Naive thymus-derived CD4-positive, alpha-beta T cell (primary cell): ENCODE measurements around the gene TMEM192. TPM values are rescaled to one million over a fixed set of nuclear protein-coding genes. Genes with fewer than 3 reads are reported as not detected.
"Not testable (repeated sequence)": the region's sequence is repeated elsewhere in the genome, so short reads cannot be mapped to it uniquely, and the experiment has no call there.

Experiments used
- ATAC-seq: fragments of 150-1000 bp; cut with Tn5 transposase; 2 replicates; pipeline ENCODE4 v1.10.0; 2021; ENCODE audit warnings: mild to moderate bottlenecking, moderate library complexity
- CTCF ChIA-PET: fragments of 350-600 bp; sonication (Branson Sonifier 250); formaldehyde crosslinking; loops from one replicate; lab custom pipeline; 2021; ENCODE audit warnings: antibody characterized with exemption; lab: Charles Lee
- POLR2A ChIA-PET: fragments of 350-600 bp; sonication (Branson Sonifier 250); formaldehyde crosslinking; loops from one replicate; lab custom pipeline; 2021; ENCODE audit warnings: antibody characterized with exemption, inconsistent platforms; lab: Charles Lee
- DNase-seq, 9 donors: peaks; one replicate each; pipeline versions ENCODE4 v3.0.0 to v3.0.0-alpha.2; 2020 to 2022; ENCODE audit warnings: mixed read lengths in 1 of 9
- H3K27ac ChIP-seq: one replicate; pipeline ENCODE4 v1.7.0; 2013; ENCODE audit warnings: mild to moderate bottlenecking, low read depth, low read length, moderate library complexity
- H3K27me3 ChIP-seq, 2 donors: one replicate each; pipeline ENCODE4 v1.7.0; 2013; ENCODE audit warnings: low read length in 2 of 2, mild to moderate bottlenecking in 2 of 2, moderate library complexity in 2 of 2; ENCODE audit not compliant: control insufficient read depth in 2 of 2, insufficient read depth in 2 of 2
- H3K36me3 ChIP-seq, 3 experiments: 1 replicate in 2 of 3; 2 replicates in 1 of 3; pipeline ENCODE4 v1.7.0; 2013; ENCODE audit warnings: low read length in 3 of 3, mild to moderate bottlenecking in 3 of 3, moderate library complexity in 1 of 3; ENCODE audit not compliant: insufficient read depth in 3 of 3, control insufficient read depth in 2 of 3
- H3K4me1 ChIP-seq, 2 donors: one replicate each; pipeline ENCODE4 v1.7.0; 2013; ENCODE audit warnings: low read length in 2 of 2, mild to moderate bottlenecking in 2 of 2, moderate library complexity in 1 of 2; ENCODE audit not compliant: control insufficient read depth in 2 of 2, insufficient read depth in 2 of 2
- H3K4me3 ChIP-seq: 2 replicates; pipeline ENCODE4 v1.7.0; 2013; ENCODE audit warnings: mild to moderate bottlenecking, low read length
- H3K9me3 ChIP-seq, 3 experiments: 1 replicate in 2 of 3; 2 replicates in 1 of 3; pipeline ENCODE4 v1.7.0; 2013; ENCODE audit warnings: low read length in 3 of 3; ENCODE audit not compliant: control insufficient read depth in 2 of 3
- H3K27ac Mint-ChIP-seq, 9 donors: one replicate each; pipeline ENCODE4 v1.8.0; 2020 to 2022; ENCODE audit warnings: mixed read lengths in 9 of 9, mild to moderate bottlenecking in 8 of 9, moderate library complexity in 5 of 9, inconsistent platforms in 2 of 9
- H3K27me3 Mint-ChIP-seq, 5 donors: one replicate each; pipeline ENCODE4 v1.8.0; 2021 to 2022; ENCODE audit warnings: mixed read lengths in 5 of 5, mild to moderate bottlenecking in 1 of 5
- H3K36me3 Mint-ChIP-seq, 5 donors: one replicate each; pipeline ENCODE4 v1.8.0; 2020 to 2022; ENCODE audit warnings: mixed read lengths in 5 of 5, mild to moderate bottlenecking in 3 of 5, inconsistent platforms in 1 of 5
- H3K4me1 Mint-ChIP-seq, 7 donors: one replicate each; pipeline ENCODE4 v1.8.0; 2020 to 2022; ENCODE audit warnings: mixed read lengths in 7 of 7, mild to moderate bottlenecking in 3 of 7, inconsistent platforms in 1 of 7
- H3K4me3 Mint-ChIP-seq, 10 donors: one replicate each; pipeline ENCODE4 v1.8.0; 2020 to 2022; ENCODE audit warnings: mild to moderate bottlenecking in 10 of 10, mixed read lengths in 10 of 10, moderate library complexity in 6 of 10, inconsistent platforms in 2 of 10
- H3K9me3 Mint-ChIP-seq, 11 donors: one replicate each; pipeline ENCODE4 v1.8.0; 2020 to 2022; ENCODE audit warnings: mixed read lengths in 11 of 11, mild to moderate bottlenecking in 4 of 11, inconsistent platforms in 1 of 11, moderate library complexity in 1 of 11
- intact Hi-C, 2 donors: fragments of 100-400 bp; cut with micrococcal nuclease; formaldehyde crosslinking; loops; one replicate each; pipeline ENCODE4 v1.15.1; 2023
- polyA plus RNA-seq, 2 donors: library from polyadenylated mRNA; unstranded; fragments of 300-500 nt; fragmentation: Illumina TruSeq; gene quantifications; one replicate each; pipeline ENCODE4 v1.2.3, GENCODE V29; 2021
- total RNA-seq, 6 experiments: library from RNA in 5 of 6; stranded (reverse) in 5 of 6; gene quantifications; 1 replicate in 5 of 6; 2 replicates in 1 of 6; pipeline ENCODE4 v1.2.3 and lab custom pipeline; 2021 to 2026

The TMEM192 gene
- total and polyA plus RNA-seq, 7 experiments from 2014 or later: 5.3 to 20.6 (median 11.7) TPM

- ChIA-PET CTCF (no interaction called here), POLR2A (no interaction called here)
- Histone ChIP-seq H3K4me3 (no peak overlapping the region), H3K9me3 (no peaks in the 10 kb centered on the region), H3K4me1 (no peaks in the 10 kb centered on the region), H3K36me3 (peaks cover 0 to 14% (median 0%) of the 10 kb centered on the region in 3 experiments), H3K27me3 (no peaks in the 10 kb centered on the region), H3K27ac (no peak overlapping the region)
- peaks cover 0 to 33% (median 11%) of the 10 kb centered on the region in 7 donors for H3K4me1 Mint-ChIP-seq
- no peak overlapping the region for H3K4me3 Mint-ChIP-seq
- DNase-seq (no peak), ATAC-seq (no peak)
- H3K27ac Mint-ChIP-seq: peak overlapping the region in 1 of 9 donors; percentile 12
- intact Hi-C loops: no loop called here
- peaks cover 0 to 14% (median 5%) of the 10 kb centered on the region in 5 donors for H3K36me3 Mint-ChIP-seq
- H3K27me3 Mint-ChIP-seq: no peaks in the 10 kb centered on the region
- H3K9me3 Mint-ChIP-seq: no peaks in the 10 kb centered on the region
Observed at GRCh38 chr4:165106518-165106917, 6.1 kb downstream of the TMEM192 start.

DNA sequence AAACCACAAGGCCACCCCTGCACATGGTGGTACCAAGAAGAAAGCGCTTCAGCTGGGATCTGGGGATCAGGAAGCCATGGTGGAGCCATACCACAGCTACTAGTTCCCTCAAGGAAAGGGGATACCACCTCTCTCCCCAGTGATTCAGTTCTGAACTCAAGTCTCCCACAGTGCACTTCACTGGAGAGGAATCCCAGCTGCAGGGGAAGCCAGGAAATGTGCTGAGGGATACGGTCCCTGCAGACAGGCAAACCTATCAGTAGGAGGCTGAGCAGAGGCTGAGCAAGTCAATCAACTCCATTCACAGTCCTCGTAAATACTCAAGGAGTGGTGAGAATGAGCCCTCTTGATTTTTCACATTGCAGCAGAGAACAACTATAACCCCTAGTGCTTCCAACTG lies 11.0 kb downstream of the TMEM192 start:
- Mint-ChIP-seq H3K27me3 (no peaks in the 10 kb centered on the region), H3K36me3 (peaks cover 2 to 27% (median 5%) of the 10 kb centered on the region in 5 donors), H3K9me3 (no peaks in the 10 kb centered on the region), H3K4me3 (no peak overlapping the region), H3K4me1 (peaks cover 0 to 9% (median 5%) of the 10 kb centered on the region in 7 donors), H3K27ac (no peak overlapping the region)
- no peaks in the 10 kb centered on the region for H3K4me1 ChIP-seq
- DNase-seq: no peak
- H3K27ac ChIP-seq: no peak overlapping the region
- H3K4me3 ChIP-seq: no peak overlapping the region
- CTCF ChIA-PET: interaction anchor here (0.7 kb wide), 1 partner anchor 1305 kb away, joined by 3 read pairs; no protein-coding TSS in a partner anchor
- POLR2A ChIA-PET: interaction anchor here (1.0 to 1.5 kb wide), 2 partner anchors 10 to 11 kb away, joined by 3 to 4 read pairs; partner anchors contain the start of gene TMEM192
- H3K9me3 ChIP-seq: no peaks in the 10 kb centered on the region
- intact Hi-C loops: no loop called here
- H3K27me3 ChIP-seq: no peaks in the 10 kb centered on the region
- ATAC-seq: no peak
- peaks cover 0 to 29% (median 0%) of the 10 kb centered on the region in 3 experiments for H3K36me3 ChIP-seq

DNA sequence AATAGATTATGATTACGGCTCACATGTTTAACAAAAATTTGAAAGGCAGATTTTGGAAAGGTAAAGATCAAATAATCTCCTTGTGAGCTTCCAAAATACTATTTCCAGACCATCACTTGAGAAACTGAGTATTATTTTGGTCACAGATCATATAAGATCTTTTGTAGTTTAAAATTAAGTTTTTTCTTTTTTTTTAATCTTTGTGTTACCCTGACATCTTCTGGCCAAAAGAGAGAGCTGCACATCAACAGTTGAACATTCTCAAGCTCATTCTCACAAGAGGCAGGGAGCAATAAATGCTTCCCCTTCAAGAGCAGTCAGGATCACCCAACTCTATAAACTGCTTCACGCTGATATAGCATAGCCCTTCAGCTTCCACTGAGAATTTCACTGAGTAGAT lies 15.9 kb downstream of the TMEM192 start:
- Histone ChIP-seq H3K4me3 (no peak overlapping the region), H3K27me3 (no peaks in the 10 kb centered on the region), H3K27ac (no peak overlapping the region), H3K4me1 (no peaks in the 10 kb centered on the region), H3K36me3 (peaks cover 0 to 24% (median 0%) of the 10 kb centered on the region in 3 experiments), H3K9me3 (no peaks in the 10 kb centered on the region)
- Mint-ChIP-seq H3K36me3 (peaks cover 0 to 22% (median 3%) of the 10 kb centered on the region in 5 donors), H3K27me3 (no peaks in the 10 kb centered on the region), H3K9me3 (no peaks in the 10 kb centered on the region), H3K27ac (peak overlapping the region in 1 of 9 donors; percentile 41), H3K4me1 (peaks cover 0 to 2% (median 0%) of the 10 kb centered on the region in 7 donors), H3K4me3 (no peak overlapping the region)
- POLR2A ChIA-PET: no interaction called here
- DNase-seq (peak in 3 of 9 donors; percentile 6 to 15 (median 10)), ATAC-seq (no peak)
- intact Hi-C loops: loop anchor here (1.0 to 10.0 kb wide), 6 partner anchors 139 to 1612 kb away; no protein-coding TSS in a partner anchor
- CTCF ChIA-PET: interaction anchor here (0.6 to 1.9 kb wide), 6 partner anchors 11 to 1556 kb away, joined by 3 to 10 read pairs (median 4); no protein-coding TSS in a partner anchor

DNA sequence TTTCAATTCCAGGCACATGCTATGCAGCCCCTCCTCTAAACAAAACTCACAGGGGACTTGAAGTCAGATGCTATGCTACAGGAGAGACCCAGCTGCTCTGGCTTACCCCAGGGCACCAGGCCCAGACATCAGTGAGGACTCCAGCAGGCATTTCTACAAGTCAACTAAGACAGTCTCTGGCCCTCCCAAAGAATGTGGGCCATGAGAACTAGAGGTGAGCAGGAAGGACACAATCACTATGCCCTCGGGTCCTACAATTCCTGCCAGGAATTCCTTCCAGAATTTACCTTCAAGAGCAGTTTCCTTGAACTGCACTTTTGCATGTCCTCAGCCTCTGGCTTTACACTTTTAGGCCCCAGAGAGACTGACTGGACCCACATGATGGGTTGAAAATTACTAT lies 17.4 kb downstream of the TMEM192 start:
- H3K9me3 Mint-ChIP-seq: no peaks in the 10 kb centered on the region

DNA sequence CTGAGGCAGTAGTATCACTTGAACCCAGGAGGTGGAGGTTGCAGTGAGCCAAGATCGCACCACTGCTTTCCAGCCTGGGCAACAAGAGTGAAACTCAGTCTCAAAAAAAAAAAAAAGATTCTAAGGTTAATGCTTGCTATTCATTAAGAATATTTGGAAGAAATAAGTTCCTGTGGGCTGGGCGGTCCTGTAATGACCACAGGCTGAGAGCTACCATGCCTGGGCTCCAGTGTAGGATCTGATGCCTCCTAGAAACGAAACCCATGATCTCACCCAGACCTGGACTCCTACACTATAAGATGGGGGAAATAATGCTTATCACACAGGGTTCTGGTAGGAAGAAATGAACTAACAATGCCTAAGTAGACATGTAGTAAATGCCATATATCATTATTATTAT lies 17.8 kb downstream of the TMEM192 start:
- Histone ChIP-seq H3K4me1 (no peaks in the 10 kb centered on the region), H3K9me3 (no peaks in the 10 kb centered on the region), H3K27ac (no peak overlapping the region), H3K36me3 (peaks cover 0 to 17% (median 0%) of the 10 kb centered on the region in 3 experiments), H3K4me3 (no peak overlapping the region), H3K27me3 (no peaks in the 10 kb centered on the region)
- CTCF ChIA-PET: no interaction called here
- ATAC-seq (no peak), DNase-seq (no peak)
- Mint-ChIP-seq H3K9me3 (no peaks in the 10 kb centered on the region), H3K27me3 (no peaks in the 10 kb centered on the region), H3K4me3 (no peak overlapping the region), H3K4me1 (no peaks in the 10 kb centered on the region), H3K36me3 (peaks cover 0 to 19% (median 9%) of the 10 kb centered on the region in 5 donors), H3K27ac (no peak overlapping the region)
- intact Hi-C loops: loop anchor here (5.0 to 10.0 kb wide), 3 partner anchors 138 to 1610 kb away; no protein-coding TSS in a partner anchor
- POLR2A ChIA-PET: no interaction called here

More for the DNA sequence above, 17.4 kb downstream of the TMEM192 start:
- ChIA-PET CTCF (no interaction called here), POLR2A (no interaction called here)
- DNase-seq: no peak
- Histone ChIP-seq H3K36me3 (peaks cover 0 to 18% (median 0%) of the 10 kb centered on the region in 3 experiments), H3K9me3 (no peaks in the 10 kb centered on the region), H3K4me3 (no peak overlapping the region), H3K4me1 (no peaks in the 10 kb centered on the region), H3K27me3 (no peaks in the 10 kb centered on the region), H3K27ac (no peak overlapping the region)
- intact Hi-C loops: loop anchor here (5.0 to 10.0 kb wide), 3 partner anchors 138 to 1610 kb away; no protein-coding TSS in a partner anchor
- H3K27ac Mint-ChIP-seq: no peak overlapping the region
- H3K4me3 Mint-ChIP-seq: no peak overlapping the region
- H3K36me3 Mint-ChIP-seq: peaks cover 0 to 19% (median 8%) of the 10 kb centered on the region in 5 donors
- H3K4me1 Mint-ChIP-seq: no peaks in the 10 kb centered on the region
- no peak for ATAC-seq
- H3K27me3 Mint-ChIP-seq: no peaks in the 10 kb centered on the region

DNA sequence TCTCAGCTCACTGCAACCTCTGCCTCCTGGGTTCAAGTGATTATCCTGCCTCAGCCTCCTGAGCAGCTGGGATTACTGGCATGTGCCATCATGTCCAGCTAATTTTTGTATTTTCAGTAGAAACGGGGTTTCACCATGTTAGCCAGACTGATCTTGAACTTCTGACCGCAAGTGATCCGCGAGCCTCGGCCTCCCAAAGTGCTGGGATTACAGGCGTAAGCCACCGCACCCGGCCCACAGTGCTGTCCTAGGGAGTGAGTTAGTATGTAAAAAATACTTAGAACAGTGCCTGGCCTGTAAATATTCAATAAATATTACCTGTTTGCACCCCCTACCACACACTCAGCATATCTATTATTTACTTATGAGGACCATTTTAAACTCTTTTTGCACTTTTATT lies 20.5 kb downstream of the TMEM192 start:
- CTCF ChIA-PET: interaction anchor here (0.6 kb wide), 1 partner anchor 116 kb away, joined by 3 read pairs; no protein-coding TSS in a partner anchor
- H3K9me3 ChIP-seq, H3K9me3 Mint-ChIP-seq, H3K4me1 Mint-ChIP-seq, H3K4me3 ChIP-seq, ATAC-seq, H3K27me3 ChIP-seq, DNase-seq, H3K4me1 ChIP-seq, H3K4me3 Mint-ChIP-seq, POLR2A ChIA-PET, H3K27me3 Mint-ChIP-seq, H3K27ac Mint-ChIP-seq, H3K27ac ChIP-seq: not testable (repeated sequence)
- peaks cover 0 to 22% (median 2%) of the 10 kb centered on the region in 3 experiments for H3K36me3 ChIP-seq
- H3K36me3 Mint-ChIP-seq: peaks cover 2 to 28% (median 21%) of the 10 kb centered on the region in 5 donors
- intact Hi-C loops: loop anchor here in 1 of 2 donors (10.0 kb wide), 1 partner anchor 1607 kb away; no protein-coding TSS in a partner anchor
